Activated CD8-positive, alpha-beta T cell treated with anti-CD3 and anti-CD28 coated beads, Interleukin-2, amount 10 ng/mL, durations not matched to agents 7 days and 5 days (primary cell): ENCODE results near the gene ARHGAP11B.
"Not testable (repeated sequence)": the region's sequence is repeated elsewhere in the genome, so short reads cannot be mapped to it uniquely, and the experiment has no call there.

ENCODE experiments used
- ATAC-seq: fragments of 150-1000 bp; cut with Tn5 transposase; one replicate; pipeline ENCODE4 v1.10.0; 2021; ENCODE audit warnings: moderate library complexity
- CTCF ChIA-PET: fragments of 350-600 bp; sonication (Branson Sonifier 250); formaldehyde crosslinking; loops from one replicate; lab custom pipeline; 2021; ENCODE audit warnings: antibody characterized with exemption; lab: Charles Lee
- POLR2A ChIA-PET: fragments of 350-600 bp; sonication (Branson Sonifier 250); formaldehyde crosslinking; loops from one replicate; lab custom pipeline; 2021; ENCODE audit warnings: antibody characterized with exemption; lab: Charles Lee
- DNase-seq: peaks from one replicate; pipeline ENCODE4 v3.0.0-alpha.2; 2020
- H3K27ac Mint-ChIP-seq: one replicate; pipeline ENCODE4 v1.8.0; 2021; ENCODE audit warnings: mild to moderate bottlenecking, mixed read lengths
- H3K27me3 Mint-ChIP-seq: one replicate; pipeline ENCODE4 v1.8.0; 2021; ENCODE audit warnings: low read depth, mixed read lengths
- H3K36me3 Mint-ChIP-seq: one replicate; pipeline ENCODE4 v1.8.0; 2021; ENCODE audit warnings: low read depth, mixed read lengths
- H3K4me1 Mint-ChIP-seq: one replicate; pipeline ENCODE4 v1.8.0; 2021; ENCODE audit warnings: low read depth, mixed read lengths
- H3K4me3 Mint-ChIP-seq: one replicate; pipeline ENCODE4 v1.8.0; 2021; ENCODE audit warnings: mild to moderate bottlenecking, mixed read lengths
- H3K9me3 Mint-ChIP-seq: one replicate; pipeline ENCODE4 v1.8.0; 2022; ENCODE audit warnings: mixed read lengths; ENCODE audit not compliant: insufficient read depth

Gene ARHGAP11B

GRCh38 chr15:30625436-30626193 lies at the start of gene ARHGAP11B:
ARHGAP11B (plus strand) TSS chr15:30626128.
- peaks cover 28% of the 10 kb centered on the region for H3K4me1 Mint-ChIP-seq
- CTCF ChIA-PET, H3K27me3 Mint-ChIP-seq, H3K9me3 Mint-ChIP-seq: not testable (repeated sequence)
- peak; percentile 98 for DNase-seq
- H3K27ac Mint-ChIP-seq: peak within 1 kb of the TSS; percentile 95
- peaks cover 20% of the 10 kb centered on the region for H3K36me3 Mint-ChIP-seq
- ATAC-seq: peak; percentile 95
- H3K4me3 Mint-ChIP-seq: peak within 1 kb of the TSS; percentile 88
- POLR2A ChIA-PET: interaction anchor here (0.9 kb wide), 1 partner anchor 1989 kb away, joined by 4 read pairs; no protein-coding TSS in a partner anchor

GRCh38 chr15:30579394-30579970 lies 46.4 kb upstream of the ARHGAP11B start:
- POLR2A ChIA-PET, DNase-seq, ATAC-seq, H3K27ac Mint-ChIP-seq, H3K4me3 Mint-ChIP-seq, H3K36me3 Mint-ChIP-seq, H3K9me3 Mint-ChIP-seq, H3K27me3 Mint-ChIP-seq, H3K4me1 Mint-ChIP-seq, CTCF ChIA-PET: not testable (repeated sequence)

GRCh38 chr15:30580716-30581115 lies 45.2 kb upstream of the ARHGAP11B start:
- H3K4me1 Mint-ChIP-seq, H3K9me3 Mint-ChIP-seq, CTCF ChIA-PET, POLR2A ChIA-PET, H3K36me3 Mint-ChIP-seq, H3K27ac Mint-ChIP-seq, H3K4me3 Mint-ChIP-seq, ATAC-seq, H3K27me3 Mint-ChIP-seq, DNase-seq: not testable (repeated sequence)

- H3K4me1 Mint-ChIP-seq, H3K36me3 Mint-ChIP-seq, H3K27me3 Mint-ChIP-seq, H3K9me3 Mint-ChIP-seq, ATAC-seq, CTCF ChIA-PET, H3K4me3 Mint-ChIP-seq, DNase-seq, POLR2A ChIA-PET, H3K27ac Mint-ChIP-seq: not testable (repeated sequence)
These were observed 27.0 kb upstream of the ARHGAP11B start for GRCh38 chr15:30598953-30599352.

GRCh38 chr15:30603796-30604195 lies 22.1 kb upstream of the ARHGAP11B start, which contains the start of gene GOLGA8H:
GOLGA8H (plus strand) TSS chr15:30604028; CDS start chr15:30604126, 98 bp downstream.
- POLR2A ChIA-PET, CTCF ChIA-PET, H3K36me3 Mint-ChIP-seq, ATAC-seq, DNase-seq, H3K9me3 Mint-ChIP-seq, H3K4me1 Mint-ChIP-seq, H3K4me3 Mint-ChIP-seq, H3K27me3 Mint-ChIP-seq, H3K27ac Mint-ChIP-seq: not testable (repeated sequence)

GRCh38 chr15:30612271-30612670 lies 13.7 kb upstream of the ARHGAP11B start:
- CTCF ChIA-PET, ATAC-seq, H3K4me1 Mint-ChIP-seq, DNase-seq, H3K36me3 Mint-ChIP-seq, H3K27ac Mint-ChIP-seq, H3K4me3 Mint-ChIP-seq, POLR2A ChIA-PET, H3K27me3 Mint-ChIP-seq, H3K9me3 Mint-ChIP-seq: not testable (repeated sequence)

GRCh38 chr15:30621342-30621741 lies 4.6 kb upstream of the ARHGAP11B start:
- H3K4me3 Mint-ChIP-seq, H3K4me1 Mint-ChIP-seq, POLR2A ChIA-PET, H3K27ac Mint-ChIP-seq, DNase-seq, CTCF ChIA-PET, H3K27me3 Mint-ChIP-seq, H3K36me3 Mint-ChIP-seq, ATAC-seq, H3K9me3 Mint-ChIP-seq: not testable (repeated sequence)

- Mint-ChIP-seq H3K4me3 (peak overlapping the region; percentile 88), H3K4me1 (peaks cover 28% of the 10 kb centered on the region), H3K27ac (peak overlapping the region; percentile 92), H3K36me3 (peaks cover 20% of the 10 kb centered on the region)
- CTCF ChIA-PET, H3K9me3 Mint-ChIP-seq, H3K27me3 Mint-ChIP-seq, DNase-seq: not testable (repeated sequence)
- POLR2A ChIA-PET: interaction anchor here (0.9 kb wide), 1 partner anchor 1989 kb away, joined by 4 read pairs; no protein-coding TSS in a partner anchor
- ATAC-seq: peak; percentile 11
These were observed 252 bp downstream of the ARHGAP11B start for GRCh38 chr15:30626194-30626565.

GRCh38 chr15:30626632-30627031 lies 704 bp downstream of the ARHGAP11B start:
- ATAC-seq, CTCF ChIA-PET, H3K9me3 Mint-ChIP-seq, DNase-seq, H3K27me3 Mint-ChIP-seq: not testable (repeated sequence)
- H3K27ac Mint-ChIP-seq: peak overlapping the region; percentile 92
- peaks cover 28% of the 10 kb centered on the region for H3K4me1 Mint-ChIP-seq
- POLR2A ChIA-PET: interaction anchor here (0.7 to 0.9 kb wide), 2 partner anchors 703 to 1988 kb away, joined by 3 to 4 read pairs; no protein-coding TSS in a partner anchor
- H3K4me3 Mint-ChIP-seq: peak overlapping the region; percentile 88
- H3K36me3 Mint-ChIP-seq: peaks cover 20% of the 10 kb centered on the region

GRCh38 chr15:30650012-30650929 lies 24.3 kb downstream of the ARHGAP11B start:
- CTCF ChIA-PET: no interaction called here

GRCh38 chr15:30661154-30661553 lies 35.2 kb downstream of the ARHGAP11B start:
- CTCF ChIA-PET: interaction anchor here (1.1 kb wide), 1 partner anchor 198 kb away, joined by 4 read pairs; no protein-coding TSS in a partner anchor
- H3K27me3 Mint-ChIP-seq, DNase-seq, POLR2A ChIA-PET, H3K4me1 Mint-ChIP-seq, ATAC-seq, H3K4me3 Mint-ChIP-seq, H3K27ac Mint-ChIP-seq, H3K9me3 Mint-ChIP-seq: not testable (repeated sequence)
- peaks cover 43% of the 10 kb centered on the region for H3K36me3 Mint-ChIP-seq

More at GRCh38 chr15:30650012-30650929, 24.3 kb downstream of the ARHGAP11B start:
- POLR2A ChIA-PET: no interaction called here
- H3K27me3 Mint-ChIP-seq: no peaks in the 10 kb centered on the region
- peaks cover 66% of the 10 kb centered on the region for H3K36me3 Mint-ChIP-seq
- DNase-seq (no peak), ATAC-seq (no peak)
- H3K27ac Mint-ChIP-seq: peak overlapping the region; percentile 48
- H3K4me1 Mint-ChIP-seq: peaks cover 50% of the 10 kb centered on the region
- peak overlapping the region; percentile 20 for H3K4me3 Mint-ChIP-seq
- no peaks in the 10 kb centered on the region for H3K9me3 Mint-ChIP-seq
